Forelimb muscle (tissue), 1 donor: Measurements from ENCODE around the gene THSD4. TPM values are rescaled to one million over a fixed set of nuclear protein-coding genes. Genes with fewer than 3 reads are reported as not detected.

ENCODE experiments used
- DNase-seq: peaks from one replicate; pipeline ENCODE4 v3.0.0-alpha.2; 2013; ENCODE audit warnings: low read depth
- polyA plus RNA-seq: library from polyadenylated mRNA; unstranded; fragments of 120-200 nt; gene quantifications from one replicate; pipeline ENCODE4 v1.2.1, GENCODE V29; 2013; ENCODE audit not compliant: insufficient read length

Gene THSD4
- polyA plus RNA-seq, 1 donor: 21.8 TPM

- DNase-seq: no peak
Observed at GRCh38 chr15:71494563-71495397, 379.5 kb downstream of the THSD4 start.

- DNase-seq: no peak
Observed at GRCh38 chr15:71495398-71495780, 380.1 kb downstream of the THSD4 start.

GRCh38 chr15:71496336-71496955 lies 381.2 kb downstream of the THSD4 start:
- DNase-seq: no peak

- no peak for DNase-seq
Observed at GRCh38 chr15:71501344-71502076, 386.2 kb downstream of the THSD4 start.

DNA sequence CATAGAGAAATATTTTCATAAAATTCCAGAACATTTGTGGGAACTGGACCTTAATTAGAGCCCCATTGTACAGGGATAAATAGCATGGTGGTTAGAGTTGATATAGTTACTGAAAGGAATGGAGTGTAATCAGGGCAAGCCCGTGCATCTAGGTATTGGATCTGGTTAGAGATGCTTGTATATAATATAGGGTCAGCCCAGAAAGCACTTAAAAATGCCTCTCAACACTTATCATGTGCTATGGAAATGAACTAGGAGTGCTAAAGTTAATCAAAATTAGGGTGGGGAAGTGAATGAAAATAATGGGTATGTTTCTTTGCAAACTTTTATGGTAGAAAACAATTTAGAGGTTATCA lies 386.8 kb downstream of the THSD4 start:
- DNase-seq: no peak

DNA sequence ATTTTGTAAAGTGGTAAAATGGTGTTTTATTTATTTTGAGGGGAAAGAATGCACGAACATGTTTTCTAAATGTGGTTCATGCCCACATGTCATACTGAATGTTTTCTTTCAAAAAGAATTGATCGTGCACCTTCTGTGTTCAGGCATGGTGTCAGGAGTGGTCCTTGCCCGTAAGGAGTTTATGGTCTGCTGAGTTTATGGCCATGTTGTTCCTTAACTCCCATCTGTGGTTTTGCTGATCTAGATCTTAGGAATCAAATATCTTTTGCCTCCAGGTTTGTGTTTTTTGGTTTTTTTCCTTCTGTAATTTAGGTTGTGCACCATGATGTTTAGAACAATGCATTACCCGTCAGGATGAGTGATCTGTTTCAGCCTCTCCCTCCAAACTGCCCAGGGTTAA lies 390.7 kb downstream of the THSD4 start:
- no peak for DNase-seq

- DNase-seq: no peak
Observed at GRCh38 chr15:71506946-71507345, 391.7 kb downstream of the THSD4 start.

DNA sequence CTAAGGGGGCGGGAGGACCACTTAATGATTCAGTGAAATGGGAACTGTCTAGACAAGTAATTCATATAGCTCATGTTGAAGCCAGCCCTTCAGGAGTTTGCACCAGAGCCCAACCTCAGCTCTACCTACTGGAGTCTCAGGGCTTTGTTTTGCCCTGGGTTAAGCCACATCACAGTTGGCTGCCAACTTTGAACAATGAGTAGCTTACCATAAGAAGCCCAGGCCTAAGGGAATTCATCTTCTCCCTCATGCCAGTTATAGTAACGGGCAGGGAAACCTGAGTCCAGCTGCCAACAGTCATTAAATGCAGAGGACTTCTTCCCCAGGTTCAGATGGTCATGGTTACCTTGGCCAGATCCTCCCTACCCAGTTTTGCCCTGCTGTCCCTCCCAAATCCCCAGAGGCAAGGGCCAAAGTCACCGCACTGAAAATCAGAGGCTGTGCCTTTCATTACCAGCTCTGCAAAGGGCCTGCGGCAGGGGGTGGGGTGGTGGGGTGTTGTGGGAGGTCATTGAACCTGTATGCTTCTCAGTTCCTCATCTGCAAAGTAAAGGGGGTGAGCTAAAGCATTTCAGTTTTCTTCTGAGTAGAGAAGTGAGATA lies 392.9 kb downstream of the THSD4 start:
- no peak for DNase-seq

DNA sequence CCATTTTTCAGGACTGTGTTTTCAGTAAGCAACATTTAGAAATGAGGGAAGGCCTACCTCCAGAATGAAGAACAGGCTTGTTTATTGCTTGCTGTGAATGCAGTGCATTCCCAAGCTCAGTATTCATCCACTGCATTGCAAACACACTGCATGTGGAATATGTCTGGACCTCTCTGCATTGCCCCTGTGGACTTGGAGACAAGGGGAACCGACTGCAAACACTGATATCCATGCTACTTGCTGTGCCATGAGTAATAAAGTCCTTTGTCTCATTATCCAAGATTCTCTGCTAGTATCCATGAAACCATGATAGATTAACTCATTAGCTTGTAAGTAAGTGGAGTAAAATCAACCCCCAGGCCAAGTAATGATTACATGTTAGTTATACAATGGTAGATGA lies 393.9 kb downstream of the THSD4 start:
- no peak for DNase-seq

DNA sequence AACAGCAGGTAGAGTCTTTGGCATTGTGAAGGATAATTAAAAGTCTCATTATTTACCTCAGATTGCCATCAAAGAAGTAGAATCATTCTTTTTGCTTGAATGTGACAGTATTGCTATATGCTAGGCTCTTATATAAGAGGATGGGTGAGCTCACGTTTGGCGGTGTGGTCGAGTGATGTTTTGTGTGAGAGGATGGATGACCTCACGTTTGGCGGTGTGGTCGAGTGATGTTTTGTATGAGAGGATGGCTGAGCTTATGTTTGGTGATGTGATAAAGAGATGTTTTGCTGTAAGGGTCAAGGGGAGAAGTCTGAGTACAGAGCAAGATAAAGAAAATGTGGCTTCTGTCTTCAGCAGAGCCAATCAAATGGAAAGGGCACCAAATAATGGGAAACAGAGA lies 395.5 kb downstream of the THSD4 start:
- no peak for DNase-seq

DNA sequence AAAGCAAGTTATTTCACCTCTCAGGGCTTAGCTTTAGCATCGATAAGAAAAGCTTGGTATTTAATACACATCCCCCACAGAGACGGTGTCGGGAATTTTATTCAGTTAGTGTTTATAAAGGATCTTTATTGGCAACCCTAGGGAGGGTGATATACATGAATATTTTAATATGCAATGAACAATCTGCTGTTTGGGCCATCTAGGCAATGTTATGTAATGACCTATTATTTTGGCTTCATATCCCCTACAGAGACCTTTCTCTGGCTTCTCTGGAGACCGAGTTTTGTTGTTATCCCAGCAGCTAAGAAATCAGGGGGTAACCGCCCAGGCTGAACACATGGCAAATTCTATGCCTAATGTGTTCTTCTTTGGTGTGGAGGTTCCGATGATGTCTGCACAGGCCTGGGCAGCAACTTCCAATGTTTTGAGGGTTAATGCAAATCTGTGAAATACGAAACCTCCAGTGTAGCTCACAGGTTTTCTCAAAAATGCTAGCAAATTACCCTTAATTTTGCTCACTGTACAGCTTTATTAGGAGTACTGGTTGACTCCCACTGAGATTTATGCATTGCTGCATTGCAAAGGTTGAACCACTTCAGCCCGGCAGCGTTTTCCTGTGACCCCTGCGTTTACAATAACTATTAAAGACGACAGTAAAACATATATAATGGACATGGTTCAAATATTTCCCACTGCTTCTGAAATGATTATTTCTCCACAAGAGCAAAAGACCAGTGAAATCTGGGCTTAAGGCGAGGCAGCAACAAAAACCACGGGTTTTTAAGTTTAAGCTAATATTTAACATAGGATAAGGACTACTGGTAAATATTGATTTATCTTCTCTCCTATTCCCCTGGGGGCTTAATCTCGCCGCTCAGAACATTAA lies 396.8 kb downstream of the THSD4 start:
- DNase-seq: no peak

DNA sequence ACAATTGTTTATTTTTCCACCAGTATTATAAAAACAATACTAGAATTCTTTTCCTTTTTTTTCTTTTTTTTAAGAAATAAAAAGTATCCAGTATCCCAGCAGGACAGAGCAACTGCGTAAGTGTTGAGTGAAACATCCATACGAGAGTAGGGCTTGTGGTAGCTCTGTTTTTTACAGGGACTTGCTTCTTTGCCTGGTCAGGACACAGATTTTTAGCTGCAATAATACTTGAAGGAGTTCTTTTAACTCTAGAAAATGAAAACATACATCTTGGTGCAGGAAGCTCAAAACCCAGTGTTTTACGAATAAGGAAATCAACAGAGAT lies 397.4 kb downstream of the THSD4 start:
- no peak for DNase-seq

DNA sequence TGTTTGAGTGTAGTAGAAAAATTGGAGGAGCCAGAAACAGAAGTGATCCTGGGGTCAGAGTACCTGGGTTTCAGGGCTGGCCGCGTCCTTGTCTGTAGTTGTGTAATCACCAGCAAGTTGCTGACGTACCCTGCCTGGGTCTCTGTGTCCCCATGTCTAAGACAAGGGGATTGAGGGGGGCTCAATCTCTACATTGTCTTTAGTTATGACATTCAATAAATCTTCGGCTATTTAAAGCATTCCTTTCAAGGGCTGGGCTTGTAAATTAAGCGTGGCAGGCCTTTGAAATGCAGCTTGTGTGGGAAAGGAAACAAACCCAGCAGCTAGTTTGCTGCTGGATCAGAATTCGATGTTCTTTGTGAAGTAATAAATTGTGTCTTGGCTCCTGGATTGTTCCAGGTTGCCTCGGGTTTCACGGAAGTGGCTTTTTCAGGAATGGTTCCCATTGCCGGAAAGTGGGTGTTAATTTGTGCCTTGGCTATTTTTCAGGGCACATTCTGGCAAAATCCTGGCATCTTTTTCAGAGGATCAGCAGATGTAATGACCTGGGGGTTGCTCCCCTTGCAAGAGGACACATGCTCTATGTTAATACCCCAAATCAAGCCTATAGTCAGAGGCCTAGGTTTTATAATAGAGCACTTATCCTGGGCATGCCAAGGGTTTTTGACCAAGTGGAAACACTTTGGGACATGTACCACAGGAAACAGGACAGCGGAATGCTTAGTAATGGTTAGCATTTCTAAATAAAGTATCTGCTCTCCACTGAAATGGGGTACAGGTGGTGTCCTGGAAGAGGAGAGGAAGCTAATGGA lies 400.3 kb downstream of the THSD4 start:
- DNase-seq: no peak

DNA sequence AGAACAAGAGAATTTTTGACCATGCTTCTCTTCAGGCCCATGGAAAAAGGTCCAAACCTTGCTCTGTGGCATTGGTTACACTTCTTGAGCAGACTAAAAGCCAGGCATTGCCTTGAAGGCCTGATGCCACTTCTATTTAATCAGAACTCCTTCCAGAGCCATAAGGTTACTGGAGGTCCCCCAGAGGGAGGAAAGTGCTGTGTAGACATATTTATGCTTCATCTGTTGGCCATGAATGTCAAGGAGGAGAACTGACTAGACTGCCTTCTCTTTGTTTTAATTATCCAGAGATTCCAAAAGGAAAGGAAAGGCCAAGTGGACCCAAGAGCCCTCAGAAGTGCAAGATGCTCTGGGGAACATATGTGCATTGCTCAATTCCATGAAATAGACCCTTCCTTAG lies 402.5 kb downstream of the THSD4 start:
- no peak for DNase-seq

DNA sequence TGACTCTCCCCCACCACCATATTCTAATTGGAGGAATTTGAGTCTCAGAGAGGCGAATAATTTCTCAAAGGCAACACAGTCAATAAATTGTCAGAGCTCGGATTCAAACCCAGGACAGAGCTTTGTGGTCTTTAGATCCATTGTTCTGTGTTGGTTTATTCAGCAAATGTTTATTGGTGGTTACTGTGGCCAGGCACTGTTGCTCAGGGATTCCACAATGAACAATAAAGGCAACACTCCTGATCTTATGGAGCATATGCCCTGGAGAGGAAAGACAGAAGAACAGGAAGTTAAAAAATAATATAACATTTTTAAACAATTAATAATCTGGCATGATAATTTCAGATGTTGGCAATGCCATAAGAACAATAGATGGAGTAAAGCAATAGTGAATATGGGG lies 403.4 kb downstream of the THSD4 start:
- DNase-seq: no peak

GRCh38 chr15:71526060-71526820 lies 411.0 kb downstream of the THSD4 start:
- DNase-seq: no peak

DNA sequence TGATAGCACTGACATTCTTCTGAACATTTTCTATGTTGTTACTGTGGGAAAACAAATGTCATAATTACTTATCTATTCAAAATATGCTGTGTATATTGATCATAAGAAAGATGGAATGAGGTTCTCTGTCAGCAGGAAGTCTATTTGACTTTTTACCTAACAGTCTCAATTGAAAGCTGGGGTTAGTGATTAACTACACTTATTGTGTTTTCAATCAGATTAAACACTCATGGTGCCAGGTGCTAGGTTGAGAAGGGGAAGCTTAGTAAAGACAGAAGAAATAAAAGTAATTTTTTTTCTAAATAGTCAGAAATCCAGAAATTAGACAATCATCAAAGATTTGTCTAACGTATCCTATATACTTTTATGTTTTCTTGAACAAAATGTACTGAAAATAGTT lies 414.1 kb downstream of the THSD4 start:
- DNase-seq: no peak

DNA sequence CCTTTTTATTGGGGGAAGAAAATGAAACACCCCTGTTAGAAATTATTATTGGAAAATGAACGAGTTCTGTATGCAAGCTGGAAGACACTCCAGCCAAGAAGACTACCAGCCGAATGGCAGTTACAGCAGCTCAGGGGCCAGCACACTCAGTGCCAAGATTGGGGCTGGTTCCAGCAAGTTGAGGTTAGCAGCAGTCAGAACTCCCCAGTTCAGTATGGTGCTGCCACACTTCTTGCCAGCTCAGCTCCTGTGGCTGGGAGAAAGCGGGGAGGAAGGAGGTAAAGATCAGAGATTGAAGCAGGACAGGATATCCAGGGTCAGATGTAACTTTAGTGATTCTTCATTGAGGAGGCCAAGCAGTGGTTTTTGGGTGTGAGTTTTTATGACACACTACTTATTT lies 414.8 kb downstream of the THSD4 start:
- no peak for DNase-seq

DNA sequence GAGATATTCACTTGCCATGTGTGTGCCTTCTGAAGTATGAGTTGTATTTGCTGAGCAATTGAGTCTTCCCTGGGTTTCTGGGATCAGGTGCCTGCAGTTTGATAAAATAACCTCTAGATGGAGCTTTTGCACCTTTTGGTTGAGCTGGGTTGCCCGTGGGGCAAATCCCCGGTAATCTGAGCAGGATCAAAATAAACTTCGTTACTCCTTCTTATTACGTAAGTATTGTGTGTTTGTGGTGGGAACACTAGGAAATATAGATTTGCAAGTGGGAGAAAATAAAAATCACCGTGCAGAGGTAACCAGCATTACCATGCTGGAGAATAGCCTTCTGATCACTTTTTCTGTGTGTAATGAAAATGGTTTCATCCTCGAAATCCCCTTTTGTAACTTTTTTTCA lies 417.7 kb downstream of the THSD4 start:
- no peak for DNase-seq

- no peak for DNase-seq
Observed at GRCh38 chr15:71538181-71538580, 422.9 kb downstream of the THSD4 start.
